K562 (cell line): Measurements from ENCODE around the gene DNAJC18. TPM values are rescaled to one million over a fixed set of nuclear protein-coding genes. Genes with fewer than 3 reads are reported as not detected.

Experiments used
- CCNT2 ChIP-seq: IDR thresholded peaks from 2 replicates; pipeline ENCODE4 v1.6.1; 2011; ENCODE audit warnings: borderline replicate concordance, low read depth, mild to moderate bottlenecking, moderate library complexity, mixed read lengths, low read length; ENCODE audit not compliant: insufficient read length; ENCODE audit errors: extremely low read depth
- CEBPG ChIP-seq, 3 experiments: fragments of 200-800 bp in 1 of 3; sonication (Bioruptor generic) in 1 of 3; sonication (generic) in 1 of 3; formaldehyde crosslinking in 1 of 3; IDR thresholded peaks in 2 of 3; conservative IDR thresholded peaks in 1 of 3; 2 replicates each; pipeline versions ENCODE4 v1.6.1 to v1.8.0; 2016 to 2022; ENCODE audit warnings: missing compliant biosample characterization in 2 of 3, missing genetic modification characterization in 2 of 3, mild to moderate bottlenecking in 1 of 3, missing genetic modification reagents in 1 of 3
- DDX20 ChIP-seq: fragments of 450-650 bp; IDR thresholded peaks from 2 replicates; pipeline ENCODE4 v1.6.1; 2016; ENCODE audit warnings: missing genetic modification characterization, low read depth, mild to moderate bottlenecking, missing compliant biosample characterization, moderate library complexity
- DMBX1 ChIP-seq: fragments of 250-450 bp; sonication (Bioruptor Pico); IDR thresholded peaks from 2 replicates; pipeline ENCODE4 v1.8.0; 2022; ENCODE audit warnings: inconsistent platforms, mild to moderate bottlenecking, moderate library complexity, borderline replicate concordance
- EZH2 ChIP-seq: IDR thresholded peaks from 2 replicates; pipeline ENCODE4 v1.6.1; 2012; ENCODE audit warnings: low read depth, mild to moderate bottlenecking, inconsistent platforms, low read length, borderline replicate concordance
- FOXK1 ChIP-seq: sonication (generic); formaldehyde crosslinking; IDR thresholded peaks from 2 replicates; pipeline ENCODE4 v1.8.0; 2022; ENCODE audit warnings: missing genetic modification reagents, mild to moderate bottlenecking, borderline replicate concordance
- HMGN3 ChIP-seq: IDR thresholded peaks from 2 replicates; pipeline ENCODE4 v1.6.1; 2011; ENCODE audit warnings: borderline replicate concordance, low read depth, mild to moderate bottlenecking, mixed read lengths, low read length; ENCODE audit not compliant: insufficient read length; ENCODE audit errors: extremely low read depth
- KLF13 ChIP-seq: fragments of 450-650 bp; IDR thresholded peaks from 2 replicates; pipeline ENCODE4 v1.6.1; 2016; ENCODE audit warnings: missing genetic modification characterization, low read depth, mild to moderate bottlenecking, missing compliant biosample characterization, moderate library complexity, borderline replicate concordance
- MAFF ChIP-seq: IDR thresholded peaks from 2 replicates; pipeline ENCODE4 v1.6.1; 2012; ENCODE audit warnings: low read length, improper control_type of control experiment
- MECOM ChIP-seq: fragments of 250-450 bp; sonication (Bioruptor Pico); IDR thresholded peaks from 2 replicates; pipeline ENCODE4 v1.8.0; 2022; ENCODE audit warnings: inconsistent platforms
- RAD51 ChIP-seq: fragments of 450-650 bp; IDR thresholded peaks from 2 replicates; pipeline ENCODE4 v1.7.1; 2016; ENCODE audit warnings: low read depth, mild to moderate bottlenecking, borderline replicate concordance
- ZFPM2 ChIP-seq: fragments of 250-450 bp; sonication (Bioruptor Pico); IDR thresholded peaks from 2 replicates; pipeline ENCODE4 v1.5.1; 2022; ENCODE audit warnings: mild to moderate bottlenecking
- ZNF184 ChIP-seq: sonication (generic); formaldehyde crosslinking; IDR thresholded peaks from 2 replicates; pipeline ENCODE4 v1.5.0; 2020; ENCODE audit warnings: missing genetic modification reagents
- ZNF436 ChIP-seq: fragments of 250-450, 450-650 bp; sonication (Bioruptor Pico); formaldehyde crosslinking; IDR thresholded peaks from 2 replicates; pipeline ENCODE4 v1.7.0; 2020; ENCODE audit warnings: mild to moderate bottlenecking
- ZNF778 ChIP-seq: fragments of 450-650 bp; formaldehyde crosslinking; IDR thresholded peaks from 2 replicates; pipeline ENCODE4 v1.4.0; 2020; ENCODE audit warnings: mild to moderate bottlenecking, moderate library complexity
- polyA plus RNA-seq, 8 experiments: library from polyadenylated mRNA; depleted of rRNA in 4 of 8; stranded (reverse) in 5 of 8; unstranded in 3 of 8; fragments of >200 nt; fragmentation: Nextera tagmentation in 2 of 8; fragmentation: Illumina TruSeq in 1 of 8; extraction: Ambion mirVana in 2 of 8; extraction: Trizol in 1 of 8; gene quantifications; 2 replicates each; pipeline versions ENCODE4 v1.2.1 to v1.2.3, GENCODE V29; 2011 to 2014; ENCODE audit warnings: inconsistent platforms in 1 of 8, missing spikeins in 1 of 8
- total RNA-seq, 7 experiments: library from RNA; depleted of rRNA in 6 of 7; stranded (reverse); fragments of >200 nt in 6 of 7; fragmentation: Illumina TruSeq in 2 of 7; extraction: Trizol in 2 of 7; gene quantifications; 2 replicates each; pipeline versions ENCODE4 v1.2.1 to v1.2.3, GENCODE V29; 2011 to 2021; ENCODE audit warnings: low replicate concordance in 1 of 7
- TF ChIP-seq, protein P1 (sequence below): sonication (generic); formaldehyde crosslinking; IDR thresholded peaks from 2 replicates; pipeline ENCODE4 v1.8.1; 2023; ENCODE audit warnings: mild to moderate bottlenecking, missing genetic modification reagents
- TF ChIP-seq, protein P2 (sequence below): fragments of 450-650 bp; IDR thresholded peaks from 2 replicates; pipeline ENCODE4 v1.6.1; 2018; ENCODE audit not compliant: partially characterized antibody
- TF ChIP-seq, protein P3 (sequence below): sonication (generic); formaldehyde crosslinking; IDR thresholded peaks from 2 replicates; pipeline ENCODE4 v1.8.0; 2022; ENCODE audit warnings: missing genetic modification reagents, mild to moderate bottlenecking, moderate library complexity, borderline replicate concordance

The DNAJC18 gene
- total and polyA plus RNA-seq, 9 of the 15 experiments (the other 6 are each of a cell fraction or from before 2014, with no cell fraction given), result 1.5 to 13.3 (median 7.5) TPM

DNA sequence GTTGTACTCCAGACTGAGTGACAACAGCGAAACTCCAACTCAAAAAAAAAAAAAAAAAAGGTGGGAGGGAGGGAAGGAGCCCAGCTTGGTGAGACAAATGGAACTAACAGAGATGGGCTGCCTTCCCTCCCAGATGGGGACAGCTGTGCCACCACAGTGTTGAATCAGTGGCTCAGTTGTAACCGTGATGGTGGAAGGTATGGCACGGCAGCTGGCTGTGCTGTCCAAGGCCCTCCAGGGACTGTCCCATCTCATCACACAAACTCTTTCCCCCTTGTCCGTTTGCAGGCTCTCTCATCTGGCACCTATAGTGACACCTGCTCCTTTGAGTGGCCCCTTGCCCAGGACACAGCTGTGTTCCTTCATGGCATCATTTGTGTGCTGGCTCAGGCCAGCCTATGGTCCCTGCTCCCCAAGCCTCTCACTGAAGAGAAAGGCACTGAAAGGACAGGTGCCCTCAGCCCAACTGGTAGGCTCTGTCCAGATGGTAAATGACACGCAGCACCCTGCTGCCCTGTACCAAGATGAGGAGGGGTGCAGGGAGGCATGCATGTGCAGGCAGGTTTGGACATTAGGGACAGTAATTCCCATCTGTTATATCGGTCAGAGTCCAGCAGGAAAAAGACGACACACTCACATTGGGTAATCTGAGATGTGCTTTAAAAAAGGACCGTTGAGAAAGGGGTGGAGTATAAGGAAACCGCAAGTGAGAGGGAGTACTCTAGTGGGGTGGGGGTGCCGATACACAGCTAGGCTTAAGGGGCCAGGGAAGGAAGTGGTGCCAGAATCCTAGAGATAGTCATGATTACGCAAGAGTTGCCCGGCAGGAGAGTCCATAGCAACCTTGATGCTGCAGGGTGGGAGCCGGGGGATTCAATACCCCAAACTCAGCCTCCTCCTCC lies 35.8 kb upstream of the DNAJC18 start (continued):
- 0 out of 2 replicates have a peak, but pooled peaks have one; percentile 22 for TF ChIP-seq RAD51
- no peak for TF ChIP-seq ZNF436 (CRISPR knock-in tag)
- TF ChIP-seq, protein P1, sequence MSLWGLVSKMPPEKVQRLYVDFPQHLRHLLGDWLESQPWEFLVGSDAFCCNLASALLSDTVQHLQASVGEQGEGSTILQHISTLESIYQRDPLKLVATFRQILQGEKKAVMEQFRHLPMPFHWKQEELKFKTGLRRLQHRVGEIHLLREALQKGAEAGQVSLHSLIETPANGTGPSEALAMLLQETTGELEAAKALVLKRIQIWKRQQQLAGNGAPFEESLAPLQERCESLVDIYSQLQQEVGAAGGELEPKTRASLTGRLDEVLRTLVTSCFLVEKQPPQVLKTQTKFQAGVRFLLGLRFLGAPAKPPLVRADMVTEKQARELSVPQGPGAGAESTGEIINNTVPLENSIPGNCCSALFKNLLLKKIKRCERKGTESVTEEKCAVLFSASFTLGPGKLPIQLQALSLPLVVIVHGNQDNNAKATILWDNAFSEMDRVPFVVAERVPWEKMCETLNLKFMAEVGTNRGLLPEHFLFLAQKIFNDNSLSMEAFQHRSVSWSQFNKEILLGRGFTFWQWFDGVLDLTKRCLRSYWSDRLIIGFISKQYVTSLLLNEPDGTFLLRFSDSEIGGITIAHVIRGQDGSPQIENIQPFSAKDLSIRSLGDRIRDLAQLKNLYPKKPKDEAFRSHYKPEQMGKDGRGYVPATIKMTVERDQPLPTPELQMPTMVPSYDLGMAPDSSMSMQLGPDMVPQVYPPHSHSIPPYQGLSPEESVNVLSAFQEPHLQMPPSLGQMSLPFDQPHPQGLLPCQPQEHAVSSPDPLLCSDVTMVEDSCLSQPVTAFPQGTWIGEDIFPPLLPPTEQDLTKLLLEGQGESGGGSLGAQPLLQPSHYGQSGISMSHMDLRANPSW, result no peak
- TF ChIP-seq MAFF, result no peak
- 0 out of 2 replicates have a peak, but pooled peaks have one; percentile 7 for TF ChIP-seq KLF13 (tag)
- TF ChIP-seq MECOM (CRISPR knock-in tag), result 0 out of 2 replicates have a peak, but pooled peaks have one; percentile 38
- no peak for TF ChIP-seq HMGN3
- TF ChIP-seq, protein P2, sequence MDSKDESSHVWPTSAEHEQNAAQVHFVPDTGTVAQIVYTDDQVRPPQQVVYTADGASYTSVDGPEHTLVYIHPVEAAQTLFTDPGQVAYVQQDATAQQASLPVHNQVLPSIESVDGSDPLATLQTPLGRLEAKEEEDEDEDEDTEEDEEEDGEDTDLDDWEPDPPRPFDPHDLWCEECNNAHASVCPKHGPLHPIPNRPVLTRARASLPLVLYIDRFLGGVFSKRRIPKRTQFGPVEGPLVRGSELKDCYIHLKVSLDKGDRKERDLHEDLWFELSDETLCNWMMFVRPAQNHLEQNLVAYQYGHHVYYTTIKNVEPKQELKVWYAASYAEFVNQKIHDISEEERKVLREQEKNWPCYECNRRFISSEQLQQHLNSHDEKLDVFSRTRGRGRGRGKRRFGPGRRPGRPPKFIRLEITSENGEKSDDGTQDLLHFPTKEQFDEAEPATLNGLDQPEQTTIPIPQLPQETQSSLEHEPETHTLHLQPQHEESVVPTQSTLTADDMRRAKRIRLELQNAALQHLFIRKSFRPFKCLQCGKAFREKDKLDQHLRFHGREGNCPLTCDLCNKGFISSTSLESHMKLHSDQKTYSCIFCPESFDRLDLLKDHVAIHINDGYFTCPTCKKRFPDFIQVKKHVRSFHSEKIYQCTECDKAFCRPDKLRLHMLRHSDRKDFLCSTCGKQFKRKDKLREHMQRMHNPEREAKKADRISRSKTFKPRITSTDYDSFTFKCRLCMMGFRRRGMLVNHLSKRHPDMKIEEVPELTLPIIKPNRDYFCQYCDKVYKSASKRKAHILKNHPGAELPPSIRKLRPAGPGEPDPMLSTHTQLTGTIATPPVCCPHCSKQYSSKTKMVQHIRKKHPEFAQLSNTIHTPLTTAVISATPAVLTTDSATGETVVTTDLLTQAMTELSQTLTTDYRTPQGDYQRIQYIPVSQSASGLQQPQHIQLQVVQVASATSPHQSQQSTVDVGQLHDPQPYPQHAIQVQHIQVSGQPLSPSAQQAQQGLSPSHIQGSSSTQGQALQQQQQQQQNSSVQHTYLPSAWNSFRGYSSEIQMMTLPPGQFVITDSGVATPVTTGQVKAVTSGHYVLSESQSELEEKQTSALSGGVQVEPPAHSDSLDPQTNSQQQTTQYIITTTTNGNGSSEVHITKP, result peak; percentile 72
- no peak for TF ChIP-seq ZNF778
- TF ChIP-seq FOXK1 (CRISPR knock-in tag), result no peak
- peak; percentile 48 for TF ChIP-seq CCNT2
- no peak for TF ChIP-seq DMBX1 (CRISPR knock-in tag)
- no peak for TF ChIP-seq DDX20
- peak; percentile 96 for TF ChIP-seq CEBPG (CRISPR knock-in tag; IDR thresholded peaks at IDR 0.05)
- TF ChIP-seq CEBPG (tag; conservative IDR thresholded peaks at IDR 0.05 in 1 of 2, IDR thresholded peaks at IDR 0.05 in 1 of 2), result peak; percentile 99 to 100
- TF ChIP-seq, protein P3, sequence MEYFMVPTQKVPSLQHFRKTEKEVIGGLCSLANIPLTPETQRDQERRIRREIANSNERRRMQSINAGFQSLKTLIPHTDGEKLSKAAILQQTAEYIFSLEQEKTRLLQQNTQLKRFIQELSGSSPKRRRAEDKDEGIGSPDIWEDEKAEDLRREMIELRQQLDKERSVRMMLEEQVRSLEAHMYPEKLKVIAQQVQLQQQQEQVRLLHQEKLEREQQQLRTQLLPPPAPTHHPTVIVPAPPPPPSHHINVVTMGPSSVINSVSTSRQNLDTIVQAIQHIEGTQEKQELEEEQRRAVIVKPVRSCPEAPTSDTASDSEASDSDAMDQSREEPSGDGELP (CRISPR knock-in tag), result peak; percentile 48; the same call in 1 of the 2 replicates
- TF ChIP-seq EZH2, result no peak
- no peak for TF ChIP-seq ZFPM2
- TF ChIP-seq ZNF184 (CRISPR knock-in tag), result no peak
